Measurements from ENCODE around the gene KRT17. TPM values are rescaled to one million over a fixed set of nuclear protein-coding genes. Genes with fewer than 3 reads are reported as not detected.

Gene KRT17
- total and polyA plus RNA-seq, 10 of the 15 experiments (the other 5 are each of a cell fraction or from before 2014, with no cell fraction given): 0.47 to 30.0 (median 2.5) TPM

DNA sequence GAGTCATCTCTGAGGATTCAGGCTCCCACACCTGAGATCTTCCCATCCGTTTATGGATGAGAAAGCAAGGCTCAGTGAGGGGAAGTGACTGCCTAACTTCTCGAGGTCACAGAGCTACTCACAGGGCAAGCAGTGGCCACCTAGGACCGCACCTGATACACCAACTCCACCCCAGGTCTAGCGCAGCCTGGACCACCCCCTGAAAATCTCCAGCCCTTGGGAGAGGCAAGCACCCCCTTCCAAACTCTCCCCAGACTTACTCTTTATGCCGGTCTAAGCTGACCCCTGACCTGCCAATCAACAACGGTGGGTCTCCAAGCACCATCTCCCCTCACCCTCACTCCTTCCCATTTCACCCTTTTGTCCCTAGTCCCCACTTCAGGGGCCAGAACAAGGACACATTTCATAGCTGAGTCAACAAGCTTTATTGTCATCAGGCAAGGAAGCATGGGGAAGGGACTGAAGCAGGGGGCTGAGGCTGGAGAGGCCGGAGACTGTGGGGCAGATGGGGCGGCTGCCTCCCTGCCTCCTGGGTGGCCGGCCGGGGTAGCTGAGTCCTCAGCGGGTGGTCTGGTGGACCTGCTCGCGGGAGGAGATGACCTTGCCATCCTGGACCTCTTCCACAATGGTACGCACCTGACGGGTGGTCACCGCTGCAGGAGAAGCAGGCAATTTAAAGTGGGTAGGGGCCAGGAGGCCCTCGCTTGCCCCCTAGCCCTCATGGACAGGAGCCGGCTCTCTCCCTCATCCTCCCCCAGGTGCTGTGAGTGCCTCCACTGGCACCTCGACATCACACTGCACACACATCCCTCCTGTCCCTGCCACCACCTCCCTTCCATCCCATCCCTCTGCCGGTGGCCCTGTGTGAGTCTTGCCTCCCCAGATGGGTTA is 5.1 kb downstream of the KRT17 start (continued):
- TF ChIP-seq, protein P1, sequence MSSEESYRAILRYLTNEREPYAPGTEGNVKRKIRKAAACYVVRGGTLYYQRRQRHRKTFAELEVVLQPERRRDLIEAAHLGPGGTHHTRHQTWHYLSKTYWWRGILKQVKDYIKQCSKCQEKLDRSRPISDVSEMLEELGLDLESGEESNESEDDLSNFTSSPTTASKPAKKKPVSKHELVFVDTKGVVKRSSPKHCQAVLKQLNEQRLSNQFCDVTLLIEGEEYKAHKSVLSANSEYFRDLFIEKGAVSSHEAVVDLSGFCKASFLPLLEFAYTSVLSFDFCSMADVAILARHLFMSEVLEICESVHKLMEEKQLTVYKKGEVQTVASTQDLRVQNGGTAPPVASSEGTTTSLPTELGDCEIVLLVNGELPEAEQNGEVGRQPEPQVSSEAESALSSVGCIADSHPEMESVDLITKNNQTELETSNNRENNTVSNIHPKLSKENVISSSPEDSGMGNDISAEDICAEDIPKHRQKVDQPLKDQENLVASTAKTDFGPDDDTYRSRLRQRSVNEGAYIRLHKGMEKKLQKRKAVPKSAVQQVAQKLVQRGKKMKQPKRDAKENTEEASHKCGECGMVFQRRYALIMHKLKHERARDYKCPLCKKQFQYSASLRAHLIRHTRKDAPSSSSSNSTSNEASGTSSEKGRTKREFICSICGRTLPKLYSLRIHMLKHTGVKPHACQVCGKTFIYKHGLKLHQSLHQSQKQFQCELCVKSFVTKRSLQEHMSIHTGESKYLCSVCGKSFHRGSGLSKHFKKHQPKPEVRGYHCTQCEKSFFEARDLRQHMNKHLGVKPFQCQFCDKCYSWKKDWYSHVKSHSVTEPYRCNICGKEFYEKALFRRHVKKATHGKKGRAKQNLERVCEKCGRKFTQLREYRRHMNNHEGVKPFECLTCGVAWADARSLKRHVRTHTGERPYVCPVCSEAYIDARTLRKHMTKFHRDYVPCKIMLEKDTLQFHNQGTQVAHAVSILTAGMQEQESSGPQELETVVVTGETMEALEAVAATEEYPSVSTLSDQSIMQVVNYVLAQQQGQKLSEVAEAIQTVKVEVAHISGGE (CRISPR knock-in tag; IDR thresholded peaks at IDR 0.05): no peak
- TF ChIP-seq PAX8 (IDR thresholded peaks at IDR 0.05) (no peak), TARDBP (IDR thresholded peaks at IDR 0.05; ENCODE audit: borderline replicate concordance) (no peak), MTA3 (IDR thresholded peaks at IDR 0.05; ENCODE audit: borderline replicate concordance, low read length) (no peak), SIX5 (IDR thresholded peaks at IDR 0.05; ENCODE audit: low read depth, low read length, severe bottlenecking) (no peak), LARP7 (IDR thresholded peaks at IDR 0.05) (no peak), ZZZ3 (IDR thresholded peaks at IDR 0.05; ENCODE audit: control insufficient read depth, insufficient read length, low read depth) (no peak), SUZ12 (IDR thresholded peaks at IDR 0.05; ENCODE audit: unreplicated experiment) (no peak)
- TF ChIP-seq, protein P2, sequence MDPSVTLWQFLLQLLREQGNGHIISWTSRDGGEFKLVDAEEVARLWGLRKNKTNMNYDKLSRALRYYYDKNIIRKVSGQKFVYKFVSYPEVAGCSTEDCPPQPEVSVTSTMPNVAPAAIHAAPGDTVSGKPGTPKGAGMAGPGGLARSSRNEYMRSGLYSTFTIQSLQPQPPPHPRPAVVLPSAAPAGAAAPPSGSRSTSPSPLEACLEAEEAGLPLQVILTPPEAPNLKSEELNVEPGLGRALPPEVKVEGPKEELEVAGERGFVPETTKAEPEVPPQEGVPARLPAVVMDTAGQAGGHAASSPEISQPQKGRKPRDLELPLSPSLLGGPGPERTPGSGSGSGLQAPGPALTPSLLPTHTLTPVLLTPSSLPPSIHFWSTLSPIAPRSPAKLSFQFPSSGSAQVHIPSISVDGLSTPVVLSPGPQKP (IDR thresholded peaks at IDR 0.05; ENCODE audit: low read depth, low read length): no peak
- TF ChIP-seq, protein P3, sequence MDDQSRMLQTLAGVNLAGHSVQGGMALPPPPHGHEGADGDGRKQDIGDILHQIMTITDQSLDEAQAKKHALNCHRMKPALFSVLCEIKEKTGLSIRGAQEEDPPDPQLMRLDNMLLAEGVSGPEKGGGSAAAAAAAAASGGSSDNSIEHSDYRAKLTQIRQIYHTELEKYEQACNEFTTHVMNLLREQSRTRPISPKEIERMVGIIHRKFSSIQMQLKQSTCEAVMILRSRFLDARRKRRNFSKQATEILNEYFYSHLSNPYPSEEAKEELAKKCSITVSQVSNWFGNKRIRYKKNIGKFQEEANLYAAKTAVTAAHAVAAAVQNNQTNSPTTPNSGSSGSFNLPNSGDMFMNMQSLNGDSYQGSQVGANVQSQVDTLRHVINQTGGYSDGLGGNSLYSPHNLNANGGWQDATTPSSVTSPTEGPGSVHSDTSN (IDR thresholded peaks at IDR 0.05; ENCODE audit: insufficient replicate concordance, low read depth, low read length): no peak
- TF ChIP-seq, protein P4, sequence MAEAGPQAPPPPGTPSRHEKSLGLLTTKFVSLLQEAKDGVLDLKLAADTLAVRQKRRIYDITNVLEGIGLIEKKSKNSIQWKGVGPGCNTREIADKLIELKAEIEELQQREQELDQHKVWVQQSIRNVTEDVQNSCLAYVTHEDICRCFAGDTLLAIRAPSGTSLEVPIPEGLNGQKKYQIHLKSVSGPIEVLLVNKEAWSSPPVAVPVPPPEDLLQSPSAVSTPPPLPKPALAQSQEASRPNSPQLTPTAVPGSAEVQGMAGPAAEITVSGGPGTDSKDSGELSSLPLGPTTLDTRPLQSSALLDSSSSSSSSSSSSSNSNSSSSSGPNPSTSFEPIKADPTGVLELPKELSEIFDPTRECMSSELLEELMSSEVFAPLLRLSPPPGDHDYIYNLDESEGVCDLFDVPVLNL (IDR thresholded peaks at IDR 0.05; ENCODE audit: low read depth, low read length): no peak
